Heart right ventricle (tissue), 16 donors: Measurements from ENCODE around the gene GP5. TPM values are rescaled to one million over a fixed set of nuclear protein-coding genes. Genes with fewer than 3 reads are reported as not detected.

Experiments used
- ATAC-seq, 8 donors: fragments of 200-7000 bp; cut with Tn5 transposase; one replicate each; pipeline ENCODE4 v1.9.1; 2020; ENCODE audit warnings: mild to moderate bottlenecking in 8 of 8, moderate library complexity in 8 of 8, moderate number of reproducible peaks in 1 of 8
- DNase-seq, 2 donors: peaks; one replicate each; pipeline ENCODE4 v3.0.0-alpha.2; 2020
- H3K27ac ChIP-seq, 10 donors: fragments of 200-600 bp; sonication (generic) in 2 of 10; one replicate each; pipeline versions ENCODE4 v1.5.0 to v1.8.0; 2020 to 2022; ENCODE audit warnings: mild to moderate bottlenecking in 3 of 10
- H3K27me3 ChIP-seq, 7 donors: fragments of 200-600 bp; one replicate each; pipeline ENCODE4 v1.8.0; 2021 to 2022; ENCODE audit warnings: mild to moderate bottlenecking in 2 of 7
- H3K36me3 ChIP-seq, 9 donors: fragments of 200-600 bp; sonication (generic) in 1 of 9; one replicate each; pipeline versions ENCODE4 v1.5.0 to v1.8.0; 2020 to 2022; ENCODE audit warnings: mild to moderate bottlenecking in 2 of 9
- H3K4me1 ChIP-seq, 9 donors: fragments of 200-600 bp; sonication (generic) in 1 of 9; one replicate each; pipeline versions ENCODE4 v1.5.0 to v1.8.0; 2020 to 2022; ENCODE audit warnings: mild to moderate bottlenecking in 4 of 9
- H3K4me3 ChIP-seq, 10 donors: fragments of 200-600 bp; sonication (generic) in 2 of 10; one replicate each; pipeline versions ENCODE4 v1.5.0 to v1.8.0; 2020 to 2022; ENCODE audit warnings: mild to moderate bottlenecking in 7 of 10, moderate library complexity in 2 of 10
- H3K9me3 ChIP-seq, 11 donors: fragments of 200-600 bp in 10 of 11; sonication (generic) in 2 of 11; one replicate each; pipeline versions ENCODE4 v1.5.0 to v1.8.0; 2013 to 2022; ENCODE audit warnings: mild to moderate bottlenecking in 2 of 11, control low read depth in 1 of 11, moderate library complexity in 1 of 11
- WGBS, 2 donors: extraction: QIAGEN DNeasy Blood & Tissue Kit; methylation state at CpG; one replicate each; pipeline ENCODE4 v1.1.7; 2013; ENCODE audit warnings: inconsistent platforms in 1 of 2; 5-methylcytosine and 5-hydroxymethylcytosine counted together
- intact Hi-C, 10 donors: fragments of 100-400 bp; cut with DNase I; formaldehyde crosslinking; loops; one replicate each; pipeline versions ENCODE4 v1.11.1 to v1.14.2; 2022
- polyA plus RNA-seq, 2 donors: library from polyadenylated mRNA; stranded (reverse); fragments of 200-250 nt; gene quantifications; one replicate each; pipeline ENCODE4 v1.2.3, GENCODE V29; 2013
- total RNA-seq, 10 donors: library from RNA; stranded (reverse); fragmentation: NEBNext Ultra II Directional in 3 of 10; extraction: Animal tissue kit (Norgen Biotek cat#: 25700) in 3 of 10; gene quantifications; one replicate each; pipeline versions ENCODE4 v1.2.1 to v1.2.4, GENCODE V29; 2021 to 2023
- TF ChIP-seq, protein P1 (sequence below), 9 donors: fragments of 200-600 bp; sonication (generic) in 2 of 9; IDR thresholded peaks; one replicate each; pipeline versions ENCODE4 v1.5.0 to v1.8.0; 2021 to 2022; ENCODE audit warnings: antibody characterized with exemption in 9 of 9, mild to moderate bottlenecking in 5 of 9, moderate library complexity in 1 of 9
- donor health status: Arrhythmogenic right ventricular cardiomyopathy.
- donor health status: ischemic (EF 13 %, LVEDD 7.1; RV severe dilation, severe dysfunction).
- donor health status: healthy with polysubstance abuse.
- donor health status: DM: no; HTN: yes; CAD: no.
- donor health status: DM: no; HTN: no; CAD: no.
- donor health status: ischemic (EF 25% LVEDD 6.9; RV normal size, moderate dysfunction).
- donor health status: ischemic (EF 25% LVEDD 5.7; RV mildly dilated, moderate dysfunction).
- donor health status: healthy.
- donor health status: DM: yes; HTN: yes; CAD: no.
- donor health status: Ischemic cardiomyopathy.
- donor health status: ischemic (EF 35%, LVEDD 5.7; RV mildly dilated, moderate dysfunction).
- donor health status: nonischemic (EF 11% LVEDD 7.7; RV severe dilation, severe dysfunction).
- donor health status: DM: yes; HTN: yes; CAD: no.
- donor health status: PGD.
- donor health status: ischemic (EF 29% LVEDD 5.4; RV normal size, mild dysfunction).
- donor health status: nonischemic (EF 23%, LVEDD 6.1; RV moderate dilation, normal function).

GP5 gene
- total and polyA plus RNA-seq, 12 donors, result 0.01 to 0.21 (median 0.13) TPM; not detected in 5

DNA sequence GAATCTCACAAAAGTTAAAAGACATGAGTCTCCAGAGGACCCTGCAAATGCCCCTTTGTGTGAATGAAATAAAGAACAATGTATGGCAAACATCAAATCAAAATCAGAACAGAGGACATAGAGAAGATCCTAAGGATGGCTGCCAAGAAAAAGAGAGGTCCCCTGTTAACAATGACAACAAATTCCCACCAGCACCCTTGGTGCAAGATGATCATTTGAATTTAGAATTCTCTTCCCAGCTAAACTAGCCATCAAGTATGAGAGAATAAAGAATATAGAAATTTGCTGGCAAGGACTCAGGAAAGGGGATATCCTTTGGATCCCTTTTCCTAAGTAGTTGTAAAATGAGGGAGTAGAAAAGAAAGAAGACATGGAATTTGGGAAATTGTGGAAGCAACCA lies 8.2 kb downstream of the GP5 start:
- Histone ChIP-seq H3K4me3 (no peak overlapping the region), H3K9me3 (peaks cover 0 to 17% (median 5%) of the 10 kb centered on the region in 11 donors), H3K36me3 (no peaks in the 10 kb centered on the region), H3K4me1 (peaks cover 0 to 2% (median 0%) of the 10 kb centered on the region in 9 donors), H3K27ac (no peak overlapping the region), H3K27me3 (peaks cover 0 to 31% (median 10%) of the 10 kb centered on the region in 7 donors)
- intact Hi-C loops, result no loop called here
- TF ChIP-seq, protein P1, sequence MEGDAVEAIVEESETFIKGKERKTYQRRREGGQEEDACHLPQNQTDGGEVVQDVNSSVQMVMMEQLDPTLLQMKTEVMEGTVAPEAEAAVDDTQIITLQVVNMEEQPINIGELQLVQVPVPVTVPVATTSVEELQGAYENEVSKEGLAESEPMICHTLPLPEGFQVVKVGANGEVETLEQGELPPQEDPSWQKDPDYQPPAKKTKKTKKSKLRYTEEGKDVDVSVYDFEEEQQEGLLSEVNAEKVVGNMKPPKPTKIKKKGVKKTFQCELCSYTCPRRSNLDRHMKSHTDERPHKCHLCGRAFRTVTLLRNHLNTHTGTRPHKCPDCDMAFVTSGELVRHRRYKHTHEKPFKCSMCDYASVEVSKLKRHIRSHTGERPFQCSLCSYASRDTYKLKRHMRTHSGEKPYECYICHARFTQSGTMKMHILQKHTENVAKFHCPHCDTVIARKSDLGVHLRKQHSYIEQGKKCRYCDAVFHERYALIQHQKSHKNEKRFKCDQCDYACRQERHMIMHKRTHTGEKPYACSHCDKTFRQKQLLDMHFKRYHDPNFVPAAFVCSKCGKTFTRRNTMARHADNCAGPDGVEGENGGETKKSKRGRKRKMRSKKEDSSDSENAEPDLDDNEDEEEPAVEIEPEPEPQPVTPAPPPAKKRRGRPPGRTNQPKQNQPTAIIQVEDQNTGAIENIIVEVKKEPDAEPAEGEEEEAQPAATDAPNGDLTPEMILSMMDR (IDR thresholded peaks at IDR 0.05), result no peak
- DNase-seq (no peak), ATAC-seq (no peak)

DNA sequence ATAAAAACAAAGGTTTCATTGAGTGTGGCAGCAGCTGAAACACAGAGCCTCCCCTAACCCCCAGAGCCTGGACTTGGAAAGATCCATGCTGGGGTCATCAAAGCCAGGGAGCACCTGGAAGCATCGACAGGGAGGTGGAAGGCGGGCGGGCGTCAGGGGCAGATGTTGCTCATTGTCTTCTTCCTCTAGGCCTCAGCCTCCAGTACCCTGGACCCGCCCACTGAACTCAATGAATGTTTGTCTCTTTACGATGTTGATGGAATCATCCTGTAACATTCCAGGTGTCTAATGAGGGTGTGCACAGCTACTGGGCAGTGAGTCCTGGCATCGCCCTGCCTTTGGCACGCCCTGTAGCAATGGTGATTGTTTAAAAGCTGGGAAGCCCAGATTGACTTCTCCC lies 9.8 kb downstream of the GP5 start:
- Histone ChIP-seq H3K27me3 (peaks cover 0 to 24% (median 20%) of the 10 kb centered on the region in 7 donors), H3K36me3 (no peaks in the 10 kb centered on the region), H3K4me3 (no peak overlapping the region), H3K9me3 (peaks cover 0 to 17% (median 5%) of the 10 kb centered on the region in 11 donors), H3K4me1 (no peaks in the 10 kb centered on the region), H3K27ac (no peak overlapping the region)
- intact Hi-C loops, result no loop called here
- ATAC-seq (no peak), DNase-seq (no peak)
- 94 to 95% methylated on average over 8 of the region's 8 CpGs for WGBS, 2 donors
- TF ChIP-seq, protein P1 (IDR thresholded peaks at IDR 0.05), result no peak

DNA sequence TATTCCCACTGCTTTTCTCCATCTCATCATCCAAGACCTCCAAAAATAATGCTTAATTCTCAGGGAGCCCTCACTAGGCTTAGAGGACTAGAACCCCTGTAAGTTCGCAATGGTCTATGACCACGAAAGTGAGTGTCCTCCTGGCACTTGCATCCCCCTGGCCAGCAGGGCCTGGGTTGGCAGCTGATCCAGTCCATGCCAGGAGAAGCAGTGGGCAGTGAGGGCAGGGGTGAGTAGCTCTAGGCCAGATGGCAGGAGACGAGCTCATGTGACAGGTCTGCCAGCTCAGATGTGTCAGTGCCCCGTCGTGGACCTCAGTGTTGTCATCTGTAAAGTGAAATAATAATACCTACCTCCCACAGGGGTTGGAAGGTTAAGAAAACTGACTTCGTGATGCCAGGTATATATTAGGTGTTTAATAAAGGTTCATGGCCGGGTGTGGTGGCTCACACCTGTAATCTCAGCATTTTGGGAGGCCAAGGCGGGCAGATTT lies 11.1 kb downstream of the GP5 start:
- DNase-seq (no peak), ATAC-seq (no peak)
- TF ChIP-seq, protein P1 (IDR thresholded peaks at IDR 0.05), result no peak
- H3K9me3 ChIP-seq, result peaks cover 0 to 17% (median 5%) of the 10 kb centered on the region in 11 donors
- intact Hi-C loops, result no loop called here
- H3K4me1 ChIP-seq, result no peaks in the 10 kb centered on the region
- no peak overlapping the region for H3K4me3 ChIP-seq
- H3K36me3 ChIP-seq, result no peaks in the 10 kb centered on the region
- no peak overlapping the region for H3K27ac ChIP-seq
- WGBS, 2 donors, result 96% methylated on average over 8 of the region's 8 CpGs
- H3K27me3 ChIP-seq, result peaks cover 0 to 31% (median 16%) of the 10 kb centered on the region in 7 donors

DNA sequence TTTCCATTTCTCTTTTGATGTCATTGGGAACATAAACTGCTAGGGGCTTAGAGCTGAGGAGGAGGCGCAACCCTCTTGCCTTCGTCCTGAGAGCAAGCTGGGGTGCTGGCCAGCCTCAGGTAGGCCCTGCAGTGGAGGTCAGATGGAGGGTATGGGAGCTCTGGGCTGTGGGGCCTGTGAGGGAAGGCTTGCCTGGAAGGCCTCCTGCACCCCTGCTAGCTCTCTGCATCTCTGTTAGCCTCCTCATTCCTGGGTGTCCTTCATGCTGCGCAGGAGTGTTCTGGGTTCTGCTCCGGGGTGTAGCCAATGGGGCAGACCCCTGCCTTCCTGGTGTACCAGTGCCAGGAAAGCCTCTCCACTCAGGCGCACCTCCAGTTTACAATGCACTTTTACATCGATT lies 11.8 kb downstream of the GP5 start:
- peaks cover 0 to 31% (median 16%) of the 10 kb centered on the region in 7 donors for H3K27me3 ChIP-seq
- TF ChIP-seq, protein P1 (IDR thresholded peaks at IDR 0.05), result no peak
- WGBS, 2 donors, result 97 to 98% methylated on average over 6 of the region's 6 CpGs
- DNase-seq, result no peak
- peaks cover 0 to 17% (median 5%) of the 10 kb centered on the region in 11 donors for H3K9me3 ChIP-seq
- no peak overlapping the region for H3K4me3 ChIP-seq
- ATAC-seq, result no peak
- H3K27ac ChIP-seq, result no peak overlapping the region
- H3K36me3 ChIP-seq, result no peaks in the 10 kb centered on the region
- intact Hi-C loops, result no loop called here
- no peaks in the 10 kb centered on the region for H3K4me1 ChIP-seq
